Lower leg skin (tissue), 4 donors: ENCODE measurements around the gene DIP2C. TPM values are rescaled to one million over a fixed set of nuclear protein-coding genes. Genes with fewer than 3 reads are reported as not detected.

Source experiments
- DNase-seq, 2 donors: peaks; one replicate each; pipeline ENCODE4 v3.0.0-alpha.2; 2019; ENCODE audit warnings: low spot score in 2 of 2
- H3K4me3 ChIP-seq: fragments of 200-600 bp; sonication (generic); 2 replicates; pipeline ENCODE4 v1.5.1; 2017; ENCODE audit warnings: mild to moderate bottlenecking, low read depth; ENCODE audit not compliant: poor library complexity, severe bottlenecking
- POLR2A ChIP-seq, 2 donors: fragments of 450-650 bp; IDR thresholded peaks; one replicate each; pipeline ENCODE4 v1.6.1; 2016 to 2017; ENCODE audit warnings: antibody characterized with exemption in 2 of 2, mild to moderate bottlenecking in 1 of 2, moderate library complexity in 1 of 2
- WGBS, 2 donors: methylation state at CpG; one replicate each; pipeline ENCODE4 v1.1.5; 2018; 5-methylcytosine and 5-hydroxymethylcytosine counted together
- intact Hi-C: fragments of 100-400 bp; cut with DNase I; formaldehyde crosslinking; loops from one replicate; pipeline ENCODE4 v1.15.0; 2023; ENCODE audit warnings: low total_unique reads
- total RNA-seq, 4 donors: library from RNA; depleted of rRNA; stranded (reverse); fragments of >200 nt; gene quantifications; one replicate each; pipeline ENCODE4 v1.1.0, GENCODE V29; 2016
- TF ChIP-seq, protein P1 (sequence below), 3 donors: fragments of 450-650 bp; IDR thresholded peaks; one replicate each; pipeline ENCODE4 v1.5.1; 2016; ENCODE audit warnings: antibody characterized with exemption in 3 of 3, mild to moderate bottlenecking in 3 of 3, moderate library complexity in 2 of 3

DIP2C gene
- total RNA-seq, 4 donors from 2014 or later, result 6.2 to 14.7 (median 10.6) TPM

DNA sequence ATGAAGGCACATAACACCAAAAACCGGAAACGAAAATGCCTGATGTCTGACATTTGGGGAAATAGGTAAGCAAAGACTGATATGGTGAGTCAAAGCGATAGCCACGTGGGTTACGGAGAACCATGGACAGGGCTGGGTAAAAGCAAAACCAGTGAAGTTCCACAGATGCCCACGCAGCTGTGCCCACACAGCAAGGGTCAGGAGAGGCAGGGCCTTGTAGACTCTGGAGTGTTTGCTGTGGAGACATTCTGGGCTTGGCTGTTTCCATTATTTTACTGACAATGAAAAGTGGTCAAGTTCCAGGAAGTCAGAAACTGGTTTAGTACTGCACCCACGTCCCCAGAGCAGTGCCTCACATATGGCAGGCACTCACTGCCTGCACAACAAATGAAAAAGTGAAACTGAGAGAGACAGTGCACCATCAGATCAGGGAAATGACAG is 405.5 kb downstream of the DIP2C start:
- intact Hi-C loops, result no loop called here
- TF ChIP-seq POLR2A (IDR thresholded peaks at IDR 0.05), result no peak
- TF ChIP-seq, protein P1, sequence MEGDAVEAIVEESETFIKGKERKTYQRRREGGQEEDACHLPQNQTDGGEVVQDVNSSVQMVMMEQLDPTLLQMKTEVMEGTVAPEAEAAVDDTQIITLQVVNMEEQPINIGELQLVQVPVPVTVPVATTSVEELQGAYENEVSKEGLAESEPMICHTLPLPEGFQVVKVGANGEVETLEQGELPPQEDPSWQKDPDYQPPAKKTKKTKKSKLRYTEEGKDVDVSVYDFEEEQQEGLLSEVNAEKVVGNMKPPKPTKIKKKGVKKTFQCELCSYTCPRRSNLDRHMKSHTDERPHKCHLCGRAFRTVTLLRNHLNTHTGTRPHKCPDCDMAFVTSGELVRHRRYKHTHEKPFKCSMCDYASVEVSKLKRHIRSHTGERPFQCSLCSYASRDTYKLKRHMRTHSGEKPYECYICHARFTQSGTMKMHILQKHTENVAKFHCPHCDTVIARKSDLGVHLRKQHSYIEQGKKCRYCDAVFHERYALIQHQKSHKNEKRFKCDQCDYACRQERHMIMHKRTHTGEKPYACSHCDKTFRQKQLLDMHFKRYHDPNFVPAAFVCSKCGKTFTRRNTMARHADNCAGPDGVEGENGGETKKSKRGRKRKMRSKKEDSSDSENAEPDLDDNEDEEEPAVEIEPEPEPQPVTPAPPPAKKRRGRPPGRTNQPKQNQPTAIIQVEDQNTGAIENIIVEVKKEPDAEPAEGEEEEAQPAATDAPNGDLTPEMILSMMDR (IDR thresholded peaks at IDR 0.05), result no peak
- no peak for DNase-seq
- no peak overlapping the region for H3K4me3 ChIP-seq
- 82 to 89% methylated on average over 7 of the region's 7 CpGs for WGBS, 2 donors

DNA sequence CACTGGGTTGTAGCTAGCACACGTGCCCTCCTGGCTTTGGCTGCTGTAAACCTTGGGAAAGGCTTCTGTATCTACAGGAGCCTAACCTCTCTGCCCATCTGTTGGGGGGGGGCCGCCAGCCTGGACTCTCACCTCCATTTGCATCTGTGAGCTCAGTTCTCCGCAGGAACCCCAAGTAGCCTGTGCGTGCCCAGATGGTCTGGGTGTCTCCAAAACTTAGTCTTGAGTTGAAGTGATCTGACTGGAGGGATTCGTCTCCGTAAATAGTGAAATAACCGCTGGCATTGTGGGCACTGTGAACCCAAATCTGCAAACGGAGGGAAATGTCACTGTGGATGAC is 406.4 kb downstream of the DIP2C start:
- no peak for DNase-seq
- 92 to 95% methylated on average over 8 of the region's 8 CpGs for WGBS, 2 donors
- intact Hi-C loops, result no loop called here
- no peak overlapping the region for H3K4me3 ChIP-seq
- no peak for TF ChIP-seq POLR2A (IDR thresholded peaks at IDR 0.05)
- TF ChIP-seq, protein P1 (IDR thresholded peaks at IDR 0.05), result no peak

DNA sequence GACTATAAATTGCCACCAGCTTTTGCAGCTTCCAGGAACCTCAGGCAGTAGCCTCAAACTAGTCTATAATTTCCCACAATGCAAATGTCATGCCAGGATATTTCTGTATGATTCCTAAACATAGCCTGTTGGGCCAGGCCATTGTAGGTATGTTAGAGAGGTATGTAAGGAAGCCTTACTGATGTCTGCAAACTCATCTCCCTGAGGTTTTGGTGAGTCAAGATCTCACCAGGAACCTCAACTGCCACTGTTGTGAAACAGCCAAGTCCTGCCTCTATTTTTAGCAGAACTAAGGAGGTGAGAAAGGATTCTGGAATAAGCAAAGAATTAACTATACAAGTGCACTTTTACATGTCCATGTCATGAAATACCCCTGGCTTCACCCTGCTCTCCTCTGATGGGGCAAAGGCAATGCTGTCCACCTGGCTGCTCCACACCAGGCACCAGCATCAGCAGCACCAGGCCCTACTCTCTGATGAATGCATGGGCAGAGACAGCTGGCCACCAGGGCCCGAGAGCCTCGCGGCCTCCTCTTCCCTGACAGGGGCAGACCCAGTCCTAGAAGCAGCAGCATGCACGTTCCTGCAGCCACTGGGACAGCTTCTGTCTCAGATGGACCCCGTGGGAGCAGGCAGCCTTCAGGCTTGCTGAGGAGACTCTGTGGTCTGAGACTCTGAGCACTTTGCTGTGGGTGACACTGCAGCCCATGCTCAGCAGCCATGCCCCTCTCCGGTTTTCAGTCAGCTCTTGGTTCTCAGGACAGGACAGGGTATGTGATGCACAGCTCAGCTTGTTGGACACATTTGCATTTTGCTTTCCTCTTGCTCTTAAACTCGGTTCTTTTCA is 407.0 kb downstream of the DIP2C start:
- no peak for DNase-seq
- 73 to 93% methylated on average over 4 to 6 of the region's 7 CpGs for whole genome bisulfite sequencing, 2 donors
- no peak overlapping the region for H3K4me3 ChIP-seq
- intact Hi-C loops, result no loop called here
- TF ChIP-seq, protein P1 (IDR thresholded peaks at IDR 0.05), result no peak
- no peak for TF ChIP-seq POLR2A (IDR thresholded peaks at IDR 0.05)

DNA sequence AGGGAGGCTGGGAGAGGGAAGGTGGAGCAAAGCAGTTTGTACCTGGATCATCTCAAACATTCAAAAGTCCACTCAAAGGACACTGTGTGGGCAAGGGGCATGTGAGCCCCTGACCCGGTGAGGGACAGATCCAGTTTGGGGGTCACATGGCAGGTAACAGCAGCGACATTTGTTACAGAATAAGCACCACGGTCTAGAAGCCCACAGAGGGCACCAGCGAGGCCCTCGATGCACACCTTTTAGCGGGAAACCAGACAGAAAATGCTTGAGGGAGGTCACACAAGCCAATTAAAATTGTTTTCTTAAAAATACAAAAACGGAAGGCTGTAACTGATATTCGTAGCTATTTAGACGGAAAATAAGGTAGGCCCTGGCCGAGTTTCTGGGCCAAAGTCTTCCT is 409.8 kb downstream of the DIP2C start:
- peak in 1 of 2 donors; percentile 39 for DNase-seq
- intact Hi-C loops, result no loop called here
- 90 to 91% methylated on average over 10 of the region's 10 CpGs for WGBS, 2 donors
- no peak for TF ChIP-seq POLR2A (IDR thresholded peaks at IDR 0.05)
- TF ChIP-seq, protein P1 (IDR thresholded peaks at IDR 0.05), result no peak
- H3K4me3 ChIP-seq, result no peak overlapping the region

DNA sequence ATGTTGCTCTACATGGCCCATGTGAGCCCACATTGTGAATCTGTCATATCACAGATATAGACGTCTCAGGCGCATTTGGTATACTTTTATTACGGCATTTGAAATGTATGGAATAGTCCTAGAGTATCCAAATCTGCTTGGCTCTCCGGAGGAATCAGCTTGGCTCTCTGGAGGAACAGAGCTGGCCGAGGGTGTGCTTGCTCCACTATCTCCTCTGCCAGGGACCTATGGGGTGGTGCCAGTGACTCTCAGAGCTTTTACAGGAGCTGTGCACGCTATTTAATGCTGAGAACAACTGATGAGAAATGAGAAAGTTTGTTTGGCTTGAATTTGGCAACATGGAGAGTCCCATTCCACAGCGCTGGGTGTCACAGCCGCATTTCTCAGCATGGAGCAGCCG is 410.2 kb downstream of the DIP2C start:
- no peak for DNase-seq
- TF ChIP-seq POLR2A (IDR thresholded peaks at IDR 0.05), result no peak
- TF ChIP-seq, protein P1 (IDR thresholded peaks at IDR 0.05), result no peak
- 85 to 91% methylated on average over 9 of the region's 9 CpGs for WGBS, 2 donors
- intact Hi-C loops, result no loop called here
- H3K4me3 ChIP-seq, result no peak overlapping the region
